Activated T-cell treated with anti-CD3 and anti-CD28 coated beads, Interleukin-2, amount 50 U/mL, for 48 hours (primary cell): Measurements from ENCODE around the gene CTTNBP2.
"Not testable (repeated sequence)": the region's sequence is repeated elsewhere in the genome, so short reads cannot be mapped to it uniquely, and the experiment has no call there.

Experiments
- DNase-seq, 2 experiments: peaks; one replicate each; pipeline ENCODE4 v3.0.0-alpha.2; 2020

Gene CTTNBP2

GRCh38 chr7:117728890-117729624 lies 144.2 kb downstream of the CTTNBP2 start:
- DNase-seq = no peak

GRCh38 chr7:117724898-117725297 lies 148.3 kb downstream of the CTTNBP2 start:
- no peak for DNase-seq

- DNase-seq = no peak
These were observed 153.9 kb downstream of the CTTNBP2 start for GRCh38 chr7:117719377-117719776.

- DNase-seq = no peak
These were observed 155.0 kb downstream of the CTTNBP2 start for GRCh38 chr7:117718116-117718835.

- DNase-seq = no peak
These were observed 155.9 kb downstream of the CTTNBP2 start for GRCh38 chr7:117717357-117717756.

GRCh38 chr7:117716707-117717299 lies 156.4 kb downstream of the CTTNBP2 start:
- DNase-seq = no peak

- no peak for DNase-seq
These were observed 157.3 kb downstream of the CTTNBP2 start for GRCh38 chr7:117715784-117716445.

- no peak for DNase-seq
These were observed 161.7 kb downstream of the CTTNBP2 start for GRCh38 chr7:117711556-117711955.

GRCh38 chr7:117708173-117708572 lies 165.1 kb downstream of the CTTNBP2 start:
- not testable (repeated sequence) for DNase-seq

- DNase-seq = no peak
These were observed 166.2 kb downstream of the CTTNBP2 start for GRCh38 chr7:117707080-117707479.

- DNase-seq = no peak
These were observed 167.0 kb downstream of the CTTNBP2 start for GRCh38 chr7:117706210-117706609.

- DNase-seq = no peak
These were observed 167.6 kb downstream of the CTTNBP2 start for GRCh38 chr7:117705630-117706029.

GRCh38 chr7:117704063-117704462 lies 169.2 kb downstream of the CTTNBP2 start:
- DNase-seq = no peak

- no peak for DNase-seq
These were observed 175.2 kb downstream of the CTTNBP2 start for GRCh38 chr7:117698018-117698417.

- no peak for DNase-seq
These were observed 180.9 kb downstream of the CTTNBP2 start for GRCh38 chr7:117692338-117692737.

- no peak for DNase-seq
These were observed 183.1 kb downstream of the CTTNBP2 start for GRCh38 chr7:117690147-117690546.

GRCh38 chr7:117689406-117689805 lies 183.8 kb downstream of the CTTNBP2 start:
- no peak for DNase-seq

GRCh38 chr7:117688126-117688525 lies 185.1 kb downstream of the CTTNBP2 start:
- DNase-seq = no peak

- no peak for DNase-seq
These were observed 186.8 kb downstream of the CTTNBP2 start for GRCh38 chr7:117686311-117686935.

- DNase-seq = no peak
These were observed 187.4 kb downstream of the CTTNBP2 start for GRCh38 chr7:117685795-117686194.

- no peak for DNase-seq
These were observed 189.6 kb downstream of the CTTNBP2 start for GRCh38 chr7:117683430-117684175.
